ENCODE results near the gene FAM219A. TPM values are rescaled to one million over a fixed set of nuclear protein-coding genes. Genes with fewer than 3 reads are reported as not detected.

The FAM219A gene
- total and polyA plus RNA-seq, 2 experiments from 2014 or later, result 9.5 to 15.0 TPM

DNA sequence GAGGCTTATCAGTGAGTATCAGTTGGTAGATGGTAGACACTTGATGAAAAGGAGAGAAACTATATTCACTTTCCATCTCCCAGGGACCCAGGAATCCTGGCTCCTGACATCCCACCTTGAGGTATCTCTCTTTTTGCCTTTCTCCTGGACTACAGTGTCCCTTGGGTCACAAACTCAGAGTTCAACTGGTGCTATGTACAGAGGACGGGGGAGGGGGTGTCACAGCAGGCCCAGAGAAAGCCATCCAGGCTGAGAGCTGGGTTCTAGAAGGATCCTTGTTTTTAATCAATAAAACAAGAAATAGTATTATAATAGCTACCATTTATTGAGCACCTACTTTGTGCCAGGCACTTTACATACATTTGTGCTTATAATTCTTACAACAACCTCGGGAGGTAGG lies 92.0 kb downstream of the FAM219A start:
- H3K4me2 ChIP-seq, result no peak overlapping the region
- H3K9me3 ChIP-seq (ENCODE audit: low read depth), result no peaks in the 10 kb centered on the region
- 80% methylated on average over 2 of the region's 2 CpGs for WGBS (ENCODE audit: low lambda C conversion rate, missing lambda C conversion rate)
- H3K79me2 ChIP-seq, result peaks cover 5% of the 10 kb centered on the region
- no peaks in the 10 kb centered on the region for H3K27me3 ChIP-seq
- H3K4me1 ChIP-seq (ENCODE audit: insufficient read depth), result peaks cover 10% of the 10 kb centered on the region
- H3K27ac ChIP-seq, result no peak overlapping the region
- no peak overlapping the region for H3K4me3 ChIP-seq
- no peak for DNase-seq (ENCODE audit: low spot score)
- TF ChIP-seq, protein P1, sequence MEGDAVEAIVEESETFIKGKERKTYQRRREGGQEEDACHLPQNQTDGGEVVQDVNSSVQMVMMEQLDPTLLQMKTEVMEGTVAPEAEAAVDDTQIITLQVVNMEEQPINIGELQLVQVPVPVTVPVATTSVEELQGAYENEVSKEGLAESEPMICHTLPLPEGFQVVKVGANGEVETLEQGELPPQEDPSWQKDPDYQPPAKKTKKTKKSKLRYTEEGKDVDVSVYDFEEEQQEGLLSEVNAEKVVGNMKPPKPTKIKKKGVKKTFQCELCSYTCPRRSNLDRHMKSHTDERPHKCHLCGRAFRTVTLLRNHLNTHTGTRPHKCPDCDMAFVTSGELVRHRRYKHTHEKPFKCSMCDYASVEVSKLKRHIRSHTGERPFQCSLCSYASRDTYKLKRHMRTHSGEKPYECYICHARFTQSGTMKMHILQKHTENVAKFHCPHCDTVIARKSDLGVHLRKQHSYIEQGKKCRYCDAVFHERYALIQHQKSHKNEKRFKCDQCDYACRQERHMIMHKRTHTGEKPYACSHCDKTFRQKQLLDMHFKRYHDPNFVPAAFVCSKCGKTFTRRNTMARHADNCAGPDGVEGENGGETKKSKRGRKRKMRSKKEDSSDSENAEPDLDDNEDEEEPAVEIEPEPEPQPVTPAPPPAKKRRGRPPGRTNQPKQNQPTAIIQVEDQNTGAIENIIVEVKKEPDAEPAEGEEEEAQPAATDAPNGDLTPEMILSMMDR (IDR thresholded peaks at IDR 0.05; ENCODE audit: poor library complexity), result no peak
- TF ChIP-seq EZH2 (IDR thresholded peaks at IDR 0.05; ENCODE audit: borderline replicate concordance), result no peak
- no peak for TF ChIP-seq EZH2phosphoT487 (IDR thresholded peaks at IDR 0.05; ENCODE audit: low read depth, severe bottlenecking, unreplicated experiment)
- no peaks in the 10 kb centered on the region for H4K20me1 ChIP-seq (ENCODE audit: insufficient read depth, poor library complexity, severe bottlenecking)
- no peak overlapping the region for H2AFZ ChIP-seq
- no peaks in the 10 kb centered on the region for H3K36me3 ChIP-seq (replicated peaks; ENCODE audit: insufficient read depth, low read depth)
- no peaks in the 10 kb centered on the region for H3K9me2 ChIP-seq (replicated peaks; ENCODE audit: insufficient read depth)

DNA sequence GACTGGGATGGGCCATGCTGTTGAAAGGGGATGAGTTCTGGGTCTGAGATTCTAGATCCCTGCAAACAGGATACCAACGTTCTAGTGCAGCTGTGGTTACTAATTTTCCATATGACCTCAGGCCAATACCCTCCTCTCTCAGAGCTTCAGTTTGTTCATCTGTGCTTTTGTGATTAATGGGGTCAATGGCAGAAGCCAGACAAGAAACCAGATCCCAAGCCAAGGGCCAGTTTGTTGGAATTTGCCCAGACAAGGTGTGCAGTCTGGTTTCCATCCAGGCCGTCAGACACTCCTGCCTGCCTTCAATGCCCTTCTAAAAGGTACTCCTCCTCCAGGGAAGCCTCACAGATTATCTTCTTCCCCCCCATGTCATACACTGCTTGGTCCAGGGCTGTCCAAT lies 93.1 kb downstream of the FAM219A start:
- TF ChIP-seq EZH2phosphoT487 (IDR thresholded peaks at IDR 0.05; ENCODE audit: low read depth, severe bottlenecking, unreplicated experiment) (no peak), EZH2 (IDR thresholded peaks at IDR 0.05; ENCODE audit: borderline replicate concordance) (no peak)
- TF ChIP-seq, protein P1 (IDR thresholded peaks at IDR 0.05; ENCODE audit: poor library complexity), result no peak
- no peak overlapping the region for H3K27ac ChIP-seq
- WGBS (ENCODE audit: low lambda C conversion rate, missing lambda C conversion rate), result 45% methylated on average over 2 of the region's 2 CpGs

DNA sequence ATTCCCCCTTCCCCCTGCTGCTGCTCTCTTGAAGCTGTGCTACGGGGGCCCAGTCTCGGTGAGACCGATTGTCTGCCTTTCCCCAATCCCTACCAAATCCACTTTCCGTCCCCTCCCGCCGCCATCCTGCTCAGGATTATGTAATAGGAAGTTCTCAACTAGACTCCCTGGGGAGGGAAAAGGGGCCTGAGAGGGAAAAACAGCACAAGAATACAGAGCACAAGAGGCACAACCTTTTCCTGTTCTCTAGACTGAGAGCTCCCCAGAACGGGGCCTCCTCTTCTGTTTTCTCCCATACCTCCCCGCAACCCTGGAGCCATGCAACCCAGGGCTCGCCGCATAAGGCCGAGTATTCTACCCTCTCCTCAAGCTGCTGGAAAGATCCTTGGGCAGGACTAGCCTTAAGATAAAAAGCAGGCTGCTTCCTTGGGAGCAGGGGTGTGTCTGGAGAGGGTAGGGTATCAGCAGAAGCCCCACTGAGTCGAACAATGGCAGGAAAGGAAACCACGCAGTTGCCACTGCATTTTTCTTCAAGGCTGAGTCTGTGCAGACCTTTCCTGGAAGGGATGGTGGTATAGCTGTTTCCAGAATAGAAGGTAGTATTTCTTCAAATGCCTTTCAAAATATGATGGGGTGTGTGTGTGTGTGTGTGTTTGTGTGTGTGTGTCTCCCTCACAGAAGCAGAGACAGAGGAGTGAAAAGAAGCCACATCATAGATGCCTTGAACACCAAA lies 94.6 kb downstream of the FAM219A start:
- no peak for TF ChIP-seq EZH2 (IDR thresholded peaks at IDR 0.05; ENCODE audit: borderline replicate concordance)
- TF ChIP-seq, protein P1 (IDR thresholded peaks at IDR 0.05; ENCODE audit: poor library complexity), result no peak
- TF ChIP-seq EZH2phosphoT487 (IDR thresholded peaks at IDR 0.05; ENCODE audit: low read depth, severe bottlenecking, unreplicated experiment), result no peak
- no peak overlapping the region for H3K4me3 ChIP-seq
- H3K27ac ChIP-seq, result peak overlapping the region; percentile 48
- H3K36me3 ChIP-seq (replicated peaks; ENCODE audit: insufficient read depth, low read depth), result no peaks in the 10 kb centered on the region
- H3K4me2 ChIP-seq, result peak overlapping the region; percentile 60
- no peaks in the 10 kb centered on the region for H3K9me2 ChIP-seq (replicated peaks; ENCODE audit: insufficient read depth)
- DNase-seq (ENCODE audit: low spot score), result no peak
- H3K4me1 ChIP-seq (ENCODE audit: insufficient read depth), result peaks cover 10% of the 10 kb centered on the region
- H4K20me1 ChIP-seq (ENCODE audit: insufficient read depth, poor library complexity, severe bottlenecking), result no peaks in the 10 kb centered on the region
- H3K9me3 ChIP-seq (ENCODE audit: low read depth), result no peaks in the 10 kb centered on the region
- no peaks in the 10 kb centered on the region for H3K27me3 ChIP-seq
- H3K79me2 ChIP-seq, result peaks cover 2% of the 10 kb centered on the region
- 26% methylated on average over 13 of the region's 13 CpGs for WGBS (ENCODE audit: low lambda C conversion rate, missing lambda C conversion rate)
- peak overlapping the region; percentile 38 for H2AFZ ChIP-seq

More for the DNA sequence above, 93.1 kb downstream of the FAM219A start:
- Histone ChIP-seq H3K4me2 (no peak overlapping the region), H2AFZ (no peak overlapping the region), H3K27me3 (no peaks in the 10 kb centered on the region), H3K9me3 (ENCODE audit: low read depth) (no peaks in the 10 kb centered on the region), H3K9me2 (replicated peaks; ENCODE audit: insufficient read depth) (no peaks in the 10 kb centered on the region), H3K79me2 (peaks cover 5% of the 10 kb centered on the region), H3K36me3 (replicated peaks; ENCODE audit: insufficient read depth, low read depth) (no peaks in the 10 kb centered on the region), H3K4me3 (no peak overlapping the region), H4K20me1 (ENCODE audit: insufficient read depth, poor library complexity, severe bottlenecking) (no peaks in the 10 kb centered on the region), H3K4me1 (ENCODE audit: insufficient read depth) (peaks cover 10% of the 10 kb centered on the region)
- no peak for DNase-seq (ENCODE audit: low spot score)

Measured in hepatocyte (in vitro differentiated cells).